CD4-positive, alpha-beta T cell treated with Interleukin-17A for 1 hour (primary cell): ENCODE results near the gene PTK7.

ENCODE experiments used
- DNase-seq: peaks from one replicate; pipeline ENCODE4 v3.0.0-alpha.2; 2020

Gene PTK7

GRCh38 chr6:43181621-43181941 is 105.5 kb downstream of the PTK7 start:
- no peak for DNase-seq

- DNase-seq: peak; percentile 82
These were observed 106.1 kb downstream of the PTK7 start, which contains the start of gene CUL9 for GRCh38 chr6:43181942-43182860. TSS of gene CUL9 (plus strand) at chr6:43182196. CDS start at chr6:43184311, 2,115 bp downstream.

- DNase-seq: no peak
These were observed 107.3 kb downstream of the PTK7 start for GRCh38 chr6:43183441-43183840.

GRCh38 chr6:43184268-43184985 is 108.3 kb downstream of the PTK7 start:
- DNase-seq: no peak

GRCh38 chr6:43185391-43185985 is 109.4 kb downstream of the PTK7 start:
- peak; percentile 52 for DNase-seq

GRCh38 chr6:43186019-43186418 is 109.9 kb downstream of the PTK7 start:
- no peak for DNase-seq

- no peak for DNase-seq
These were observed 110.6 kb downstream of the PTK7 start for GRCh38 chr6:43186706-43187105.

- no peak for DNase-seq
These were observed 111.7 kb downstream of the PTK7 start for GRCh38 chr6:43187821-43188220.

GRCh38 chr6:43188426-43188825 is 112.3 kb downstream of the PTK7 start:
- DNase-seq: no peak

GRCh38 chr6:43189776-43190304 is 113.7 kb downstream of the PTK7 start:
- no peak for DNase-seq

GRCh38 chr6:43192911-43193310 is 116.8 kb downstream of the PTK7 start:
- no peak for DNase-seq

- no peak for DNase-seq
These were observed 117.8 kb downstream of the PTK7 start for GRCh38 chr6:43193929-43194328.

- DNase-seq: no peak
These were observed 120.2 kb downstream of the PTK7 start for GRCh38 chr6:43196337-43196736.

GRCh38 chr6:43199912-43200311 is 123.8 kb downstream of the PTK7 start:
- DNase-seq: no peak

- no peak for DNase-seq
These were observed 124.4 kb downstream of the PTK7 start for GRCh38 chr6:43200541-43200940.

GRCh38 chr6:43202451-43202850 is 126.3 kb downstream of the PTK7 start:
- DNase-seq: no peak

- no peak for DNase-seq
These were observed 127.1 kb downstream of the PTK7 start for GRCh38 chr6:43203029-43203717.

- DNase-seq: no peak
These were observed 127.6 kb downstream of the PTK7 start for GRCh38 chr6:43203718-43204095.

- DNase-seq: no peak
These were observed 128.4 kb downstream of the PTK7 start for GRCh38 chr6:43204271-43205105.

- no peak for DNase-seq
These were observed 129.7 kb downstream of the PTK7 start for GRCh38 chr6:43205849-43206248.

GRCh38 chr6:43207286-43207685 is 131.2 kb downstream of the PTK7 start:
- no peak for DNase-seq
